Nephron (organoid): Measurements from ENCODE around the gene MVK.

ENCODE experiments used
- H3K27ac Mint-ChIP-seq, 3 experiments: 2 replicates each; pipeline ENCODE4 v1.8.0; 2020; ENCODE audit warnings: mixed read lengths in 3 of 3, mild to moderate bottlenecking in 2 of 3, moderate library complexity in 1 of 3
- H3K27me3 Mint-ChIP-seq: 2 replicates; pipeline ENCODE4 v1.8.0; 2021; ENCODE audit warnings: low read depth, mild to moderate bottlenecking, moderate library complexity, mixed read lengths
- H3K36me3 Mint-ChIP-seq: 2 replicates; pipeline ENCODE4 v1.8.0; 2020; ENCODE audit warnings: low read depth, mixed read lengths
- H3K4me1 Mint-ChIP-seq: 2 replicates; pipeline ENCODE4 v1.8.0; 2020; ENCODE audit warnings: mixed read lengths
- H3K4me3 Mint-ChIP-seq, 3 experiments: 2 replicates each; pipeline ENCODE4 v1.8.0; 2020; ENCODE audit warnings: mild to moderate bottlenecking in 3 of 3, mixed read lengths in 3 of 3, moderate library complexity in 2 of 3
- H3K9me3 Mint-ChIP-seq: 2 replicates; pipeline ENCODE4 v1.8.0; 2020; ENCODE audit warnings: mixed read lengths
- TF ChIP-seq, protein P1 (sequence below), 3 experiments: fragments of 200-600 bp; sonication (generic); IDR thresholded peaks; one replicate each; pipeline ENCODE4 v1.5.0; 2021; ENCODE audit warnings: antibody characterized with exemption in 3 of 3; ENCODE audit not compliant: unreplicated experiment in 3 of 3

Gene MVK

GRCh38 chr12:109608270-109608669, 34.7 kb downstream of the MVK start:
- H3K36me3 Mint-ChIP-seq = no peaks in the 10 kb centered on the region
- peaks cover 52% of the 10 kb centered on the region for H3K27me3 Mint-ChIP-seq
- no peak overlapping the region for H3K27ac Mint-ChIP-seq
- TF ChIP-seq, protein P1, sequence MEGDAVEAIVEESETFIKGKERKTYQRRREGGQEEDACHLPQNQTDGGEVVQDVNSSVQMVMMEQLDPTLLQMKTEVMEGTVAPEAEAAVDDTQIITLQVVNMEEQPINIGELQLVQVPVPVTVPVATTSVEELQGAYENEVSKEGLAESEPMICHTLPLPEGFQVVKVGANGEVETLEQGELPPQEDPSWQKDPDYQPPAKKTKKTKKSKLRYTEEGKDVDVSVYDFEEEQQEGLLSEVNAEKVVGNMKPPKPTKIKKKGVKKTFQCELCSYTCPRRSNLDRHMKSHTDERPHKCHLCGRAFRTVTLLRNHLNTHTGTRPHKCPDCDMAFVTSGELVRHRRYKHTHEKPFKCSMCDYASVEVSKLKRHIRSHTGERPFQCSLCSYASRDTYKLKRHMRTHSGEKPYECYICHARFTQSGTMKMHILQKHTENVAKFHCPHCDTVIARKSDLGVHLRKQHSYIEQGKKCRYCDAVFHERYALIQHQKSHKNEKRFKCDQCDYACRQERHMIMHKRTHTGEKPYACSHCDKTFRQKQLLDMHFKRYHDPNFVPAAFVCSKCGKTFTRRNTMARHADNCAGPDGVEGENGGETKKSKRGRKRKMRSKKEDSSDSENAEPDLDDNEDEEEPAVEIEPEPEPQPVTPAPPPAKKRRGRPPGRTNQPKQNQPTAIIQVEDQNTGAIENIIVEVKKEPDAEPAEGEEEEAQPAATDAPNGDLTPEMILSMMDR (IDR thresholded peaks at IDR 0.05; ENCODE audit: unreplicated experiment in 3 of 3) = no peak
- peaks cover 33% of the 10 kb centered on the region for H3K4me1 Mint-ChIP-seq
- H3K4me3 Mint-ChIP-seq = no peak overlapping the region
- H3K9me3 Mint-ChIP-seq = no peaks in the 10 kb centered on the region

- no peak overlapping the region for H3K4me3 Mint-ChIP-seq
- H3K27me3 Mint-ChIP-seq = peaks cover 53% of the 10 kb centered on the region
- H3K4me1 Mint-ChIP-seq = peaks cover 33% of the 10 kb centered on the region
- no peaks in the 10 kb centered on the region for H3K9me3 Mint-ChIP-seq
- H3K36me3 Mint-ChIP-seq = no peaks in the 10 kb centered on the region
- TF ChIP-seq, protein P1 (IDR thresholded peaks at IDR 0.05; ENCODE audit: unreplicated experiment in 3 of 3) = no peak
- no peak overlapping the region for H3K27ac Mint-ChIP-seq
These were observed 35.2 kb downstream of the MVK start for GRCh38 chr12:109608793-109609192.

DNA sequence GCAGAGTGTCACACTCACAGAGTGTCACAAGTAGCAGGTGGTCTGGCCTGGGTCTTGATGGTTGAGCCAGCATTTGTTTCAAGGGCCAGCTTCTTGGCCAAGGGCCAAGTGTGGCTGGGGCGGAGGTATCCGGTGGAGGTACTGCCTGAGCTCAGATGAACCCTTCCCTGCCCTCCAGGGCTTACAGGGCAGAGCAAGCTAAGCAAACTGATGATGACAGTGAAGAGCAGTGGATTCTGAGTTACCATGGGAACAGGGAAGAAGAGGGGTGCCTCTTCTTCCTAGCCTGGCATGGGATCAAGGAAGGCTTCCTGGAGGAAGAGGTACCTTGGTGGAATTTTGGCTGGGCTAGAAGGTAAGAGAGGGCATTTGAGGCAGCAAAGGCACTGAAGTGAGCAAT, 35.7 kb downstream of the MVK start:
- no peaks in the 10 kb centered on the region for H3K9me3 Mint-ChIP-seq
- no peaks in the 10 kb centered on the region for H3K36me3 Mint-ChIP-seq
- H3K4me1 Mint-ChIP-seq = peaks cover 30% of the 10 kb centered on the region
- H3K27ac Mint-ChIP-seq = no peak overlapping the region
- no peak overlapping the region for H3K4me3 Mint-ChIP-seq
- TF ChIP-seq, protein P1 (IDR thresholded peaks at IDR 0.05; ENCODE audit: unreplicated experiment in 3 of 3) = no peak
- H3K27me3 Mint-ChIP-seq = peaks cover 58% of the 10 kb centered on the region

DNA sequence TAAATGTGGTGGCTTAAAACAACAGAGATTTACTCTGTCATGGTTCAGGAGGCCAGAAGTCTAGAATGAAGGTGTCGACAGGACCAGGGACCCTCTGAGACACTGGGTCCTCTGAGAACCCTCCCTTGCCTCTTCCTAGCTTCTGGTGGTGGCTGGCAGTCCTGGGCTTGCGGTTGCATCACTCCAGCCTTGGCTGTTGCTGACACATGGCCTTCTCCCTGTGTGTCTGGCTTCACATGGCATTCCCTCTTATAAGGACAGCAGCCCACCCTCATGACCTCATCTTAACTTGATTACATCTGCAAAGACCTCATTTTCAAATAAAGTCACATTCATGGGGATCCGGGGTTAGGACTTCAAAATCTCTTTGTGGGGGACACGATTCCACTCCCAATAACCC, 36.9 kb downstream of the MVK start:
- Mint-ChIP-seq H3K9me3 (no peaks in the 10 kb centered on the region), H3K27me3 (peaks cover 70% of the 10 kb centered on the region), H3K36me3 (no peaks in the 10 kb centered on the region), H3K4me3 (no peak overlapping the region), H3K4me1 (peaks cover 22% of the 10 kb centered on the region), H3K27ac (no peak overlapping the region)
- TF ChIP-seq, protein P1 (IDR thresholded peaks at IDR 0.05; ENCODE audit: unreplicated experiment in 3 of 3) = no peak

DNA sequence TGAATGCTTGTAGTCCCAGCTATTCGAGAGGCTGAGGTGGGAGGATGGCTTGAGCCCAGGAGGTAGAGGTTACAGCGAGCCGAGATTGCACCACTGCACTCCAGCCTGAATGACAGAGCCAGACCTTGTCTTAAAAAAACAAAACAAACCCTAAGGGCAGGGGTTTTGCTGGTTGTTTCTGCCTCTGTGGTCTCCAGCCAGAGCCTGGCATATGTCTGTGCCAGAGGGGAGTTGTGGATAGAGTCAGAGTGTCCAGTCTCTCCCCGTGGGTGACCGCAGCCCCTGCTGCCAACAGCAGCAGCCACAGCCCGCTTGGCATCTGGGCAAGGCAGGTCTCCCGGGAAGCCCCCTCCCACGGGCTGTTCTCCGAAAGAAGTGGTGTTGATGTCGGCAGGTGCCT, 37.6 kb downstream of the MVK start:
- TF ChIP-seq, protein P1 (IDR thresholded peaks at IDR 0.05; ENCODE audit: unreplicated experiment in 3 of 3) = no peak
- peaks cover 77% of the 10 kb centered on the region for H3K27me3 Mint-ChIP-seq
- H3K36me3 Mint-ChIP-seq = no peaks in the 10 kb centered on the region
- peaks cover 19% of the 10 kb centered on the region for H3K4me1 Mint-ChIP-seq
- no peaks in the 10 kb centered on the region for H3K9me3 Mint-ChIP-seq
- no peak overlapping the region for H3K4me3 Mint-ChIP-seq
- H3K27ac Mint-ChIP-seq = no peak overlapping the region

- Mint-ChIP-seq H3K4me3 (no peak overlapping the region), H3K4me1 (peaks cover 12% of the 10 kb centered on the region), H3K27ac (no peak overlapping the region), H3K27me3 (peaks cover 78% of the 10 kb centered on the region), H3K9me3 (no peaks in the 10 kb centered on the region), H3K36me3 (no peaks in the 10 kb centered on the region)
- TF ChIP-seq, protein P1 (IDR thresholded peaks at IDR 0.05; ENCODE audit: unreplicated experiment in 3 of 3) = no peak
These were observed 38.4 kb downstream of the MVK start for GRCh38 chr12:109612003-109612402.
